NCI-H146 treated with DMSO at 0.1 percent for 48 hours (cell line): ENCODE results near the gene HUS1B.

ENCODE experiments used
- DNase-seq: peaks from one replicate; lab custom pipeline; 2025; ENCODE audit not compliant: unreplicated experiment; lab: John Stamatoyannopoulos, UW

The HUS1B gene

DNA sequence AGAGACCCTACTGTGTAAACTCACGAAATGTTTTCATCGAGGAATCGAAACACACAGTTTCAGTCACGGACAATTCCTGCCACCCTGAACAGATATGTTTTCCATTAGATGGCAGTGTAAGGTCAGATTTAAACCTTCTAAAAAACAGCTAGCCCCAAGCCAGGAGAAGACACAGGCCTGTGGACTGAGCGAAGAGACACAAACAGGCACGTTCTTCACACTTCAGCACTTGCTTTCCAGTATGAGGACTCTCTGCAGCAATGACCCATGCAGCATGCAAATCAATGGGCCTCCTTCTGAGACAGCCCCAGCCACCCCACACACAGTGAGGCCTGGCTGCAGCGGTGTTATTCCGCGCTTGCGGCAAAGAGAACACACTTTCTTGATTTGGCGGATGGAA lies 31.9 kb downstream of the HUS1B start:
- DNase-seq, result no peak

DNA sequence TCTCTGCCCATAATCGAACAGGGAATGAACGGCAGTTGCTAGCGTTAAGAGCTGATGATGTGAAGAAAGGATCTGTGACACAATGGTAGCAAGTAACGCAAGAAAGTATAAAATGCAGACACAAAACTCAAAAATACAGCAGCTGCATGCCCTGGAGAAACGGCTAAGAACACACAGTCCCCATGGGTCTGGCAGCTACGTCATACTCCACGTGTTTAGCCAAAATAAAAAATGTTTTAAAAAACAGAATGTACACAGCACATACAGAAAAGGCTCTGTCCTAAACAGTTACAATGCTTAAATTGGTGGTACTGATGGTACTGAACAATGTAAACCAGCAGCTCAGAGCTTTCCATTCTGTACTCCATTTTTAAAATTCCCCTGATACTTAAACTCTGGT lies 34.4 kb downstream of the HUS1B start:
- DNase-seq, result no peak

DNA sequence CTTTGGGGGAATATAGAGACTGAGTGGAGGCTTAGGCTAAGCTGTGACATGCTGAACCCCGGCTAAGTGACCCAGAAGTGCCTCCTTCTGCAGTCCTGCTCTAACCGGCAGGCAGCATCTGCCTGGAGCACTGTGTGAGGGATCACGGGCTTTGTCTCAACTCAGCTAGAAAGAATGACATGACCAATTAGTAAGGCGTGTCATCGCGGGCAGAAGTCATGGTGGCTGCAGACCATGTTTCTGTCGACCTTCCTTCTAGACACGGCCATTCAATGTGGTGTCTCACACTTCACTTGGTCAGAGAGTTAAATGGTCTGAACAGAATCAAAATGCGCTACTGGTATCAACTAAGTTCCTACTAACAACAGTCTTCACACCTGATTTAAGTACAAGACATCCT lies 35.0 kb downstream of the HUS1B start:
- no peak for DNase-seq

DNA sequence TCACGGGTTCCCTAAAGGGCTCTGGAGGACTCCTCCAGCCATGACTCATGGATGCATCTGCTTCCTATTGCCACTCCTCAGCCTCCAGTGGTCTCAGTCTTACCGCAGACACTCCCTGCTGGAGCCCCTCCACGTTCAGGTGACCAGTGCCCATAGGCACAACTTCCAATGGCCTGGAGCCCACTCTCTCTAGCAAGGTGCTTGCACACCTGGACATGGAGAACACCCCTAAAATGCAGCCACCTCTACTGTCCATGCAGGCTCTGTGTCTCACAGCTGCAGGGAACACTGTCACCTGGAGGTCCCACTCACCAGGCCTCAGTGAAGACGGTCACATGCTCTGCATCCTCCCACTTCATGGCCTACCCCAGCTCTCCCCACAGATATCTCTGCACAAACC lies 36.0 kb downstream of the HUS1B start:
- DNase-seq, result no peak

DNA sequence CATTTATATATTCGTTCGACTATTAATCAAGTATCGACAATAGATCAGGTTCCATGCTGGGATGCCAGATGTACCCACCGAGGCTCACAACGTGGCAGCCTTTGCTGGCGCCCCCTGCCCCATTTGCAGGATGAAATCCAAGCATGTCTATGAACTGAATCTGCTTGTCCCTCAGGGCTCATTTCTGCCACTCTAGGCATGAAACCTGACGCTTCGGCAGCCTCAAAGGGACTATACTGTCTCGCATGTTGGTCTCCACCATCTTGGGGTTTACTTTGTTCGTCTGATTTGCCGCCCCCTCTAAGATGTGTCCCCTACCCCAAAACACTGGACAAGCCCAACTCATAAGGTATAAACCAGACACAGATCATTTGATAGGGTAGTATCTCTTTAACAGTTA lies 36.7 kb downstream of the HUS1B start:
- DNase-seq, result no peak

DNA sequence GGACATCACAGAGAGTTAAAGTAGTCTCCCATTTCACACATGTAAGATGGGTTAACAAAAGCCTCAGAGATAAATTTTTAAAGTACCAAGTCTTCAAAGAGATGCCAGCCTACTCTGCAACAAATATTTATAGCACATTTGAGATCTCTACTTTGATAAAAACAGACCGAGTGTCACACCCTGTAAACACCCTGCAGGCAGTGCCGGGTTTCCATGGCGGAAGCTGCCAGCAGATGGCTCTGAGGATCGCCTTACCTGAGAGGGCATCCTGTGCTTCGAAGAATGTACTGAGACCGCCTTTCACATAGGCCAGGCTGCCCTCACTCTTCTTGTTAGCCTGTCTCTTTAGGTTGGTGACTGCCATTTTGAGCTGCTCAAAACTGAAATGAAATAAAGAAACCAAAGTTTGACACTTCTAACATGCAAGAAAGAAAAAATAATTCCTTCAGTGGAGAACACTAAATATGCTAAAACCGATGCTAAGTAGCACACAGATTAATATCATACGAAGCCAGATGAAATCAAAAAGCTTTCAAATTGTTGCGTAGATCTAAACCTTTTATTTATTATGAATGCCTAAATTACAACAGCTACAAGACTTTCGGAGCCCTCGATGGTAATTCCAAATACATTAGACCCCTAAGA lies 39.3 kb downstream of the HUS1B start:
- DNase-seq, result no peak

DNA sequence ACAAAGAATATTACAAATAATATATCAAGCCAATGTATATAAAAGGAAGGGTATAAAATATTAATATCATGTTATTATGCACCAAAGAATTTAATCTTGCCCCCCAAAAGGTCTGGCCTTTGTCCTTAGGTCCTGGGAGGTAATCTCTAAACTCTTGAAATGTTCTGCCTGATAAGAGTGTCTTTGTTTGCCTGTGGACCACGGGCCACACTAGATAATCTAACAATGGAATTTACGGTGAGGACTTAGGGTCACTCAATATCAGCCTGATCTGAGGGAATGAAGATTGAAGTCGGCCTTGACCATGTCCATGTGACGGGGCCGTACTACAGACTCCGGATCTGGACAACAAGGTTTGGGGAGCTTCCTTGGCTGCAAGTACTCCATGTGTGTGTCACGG lies 42.9 kb downstream of the HUS1B start:
- DNase-seq, result no peak

DNA sequence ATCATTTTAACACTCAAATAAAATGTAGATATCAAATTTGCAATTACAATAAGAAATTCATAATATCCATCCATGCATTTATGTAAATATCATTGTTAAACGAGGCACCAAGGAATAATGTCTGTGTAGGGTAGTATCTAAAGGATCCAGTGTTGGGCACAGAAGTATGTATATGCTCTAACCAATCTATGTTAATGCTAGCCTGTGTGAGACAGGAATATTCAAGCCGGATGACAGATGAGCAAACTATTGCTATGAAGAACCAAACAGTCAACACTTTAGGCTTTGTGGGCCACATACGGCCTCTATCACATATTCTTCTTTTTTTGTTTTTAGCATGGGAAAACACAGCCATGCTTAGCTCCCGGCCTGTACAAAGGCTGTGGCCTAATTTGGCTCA lies 45.0 kb downstream of the HUS1B start:
- no peak for DNase-seq

DNA sequence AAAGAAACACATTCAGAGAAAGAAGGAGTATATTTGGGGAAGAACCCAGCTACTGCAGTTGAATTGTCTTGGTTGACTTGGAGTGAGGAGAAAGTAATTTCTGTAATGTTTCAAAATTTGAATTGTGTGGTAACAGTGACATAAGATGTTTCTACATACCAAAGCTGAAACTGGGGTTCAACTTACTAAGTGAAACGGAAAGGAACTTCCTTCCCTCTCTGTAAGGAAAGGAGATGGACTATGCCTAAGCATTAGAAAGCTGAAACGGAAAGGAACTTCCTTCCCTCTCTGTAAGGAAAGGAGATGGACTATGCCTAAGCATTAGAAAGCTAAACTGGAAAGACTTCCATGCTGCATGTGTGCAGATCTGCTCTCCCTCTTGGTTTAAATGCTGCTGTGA lies 46.0 kb downstream of the HUS1B start:
- no peak for DNase-seq

DNA sequence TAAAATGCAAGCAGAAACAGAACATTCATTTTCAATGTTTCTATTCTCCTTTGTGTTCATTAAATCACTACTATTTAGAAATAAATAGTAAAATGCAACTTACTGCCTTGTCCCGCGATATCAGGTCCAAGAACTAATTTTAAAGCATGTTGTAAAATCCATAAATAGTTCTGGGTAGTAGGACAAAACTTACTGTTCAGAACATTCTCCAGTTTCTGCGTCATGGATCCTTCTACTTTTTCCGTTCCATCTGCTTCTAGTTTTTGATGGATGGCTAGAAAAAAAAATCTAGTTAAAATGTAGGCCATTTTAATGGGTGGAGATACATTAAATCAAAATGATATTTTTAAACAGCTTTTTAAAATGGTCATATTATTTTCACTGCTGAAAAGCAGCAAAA lies 47.0 kb downstream of the HUS1B start:
- no peak for DNase-seq

DNA sequence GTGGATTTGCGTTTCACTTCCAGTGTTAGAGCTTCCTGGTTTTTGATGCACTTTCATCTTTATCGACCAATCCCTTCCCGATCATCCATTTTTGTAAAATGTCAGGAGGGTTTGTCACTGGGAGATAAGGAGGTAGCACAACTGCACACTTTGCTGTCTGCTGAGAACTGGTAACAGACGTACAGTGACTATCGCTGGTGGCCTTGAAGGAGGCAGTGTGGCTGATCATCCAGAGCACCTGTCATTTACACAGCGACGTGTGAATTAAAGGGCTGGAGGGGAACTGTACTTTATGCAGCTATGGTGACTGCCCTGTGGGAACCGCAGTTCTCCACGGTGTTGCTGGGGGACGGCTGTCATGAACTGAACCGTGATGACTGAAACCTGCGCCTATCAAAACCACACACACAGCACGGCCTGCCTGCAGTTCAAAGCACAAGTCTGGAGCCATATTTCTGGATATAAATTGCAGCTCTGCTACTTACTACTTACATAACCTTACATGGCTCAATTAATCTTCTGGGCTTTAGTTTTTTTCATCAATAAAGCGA lies 50.0 kb downstream of the HUS1B start:
- no peak for DNase-seq
